A673 (cell line): ENCODE data around the gene TMEM8B. TPM values are rescaled to one million over a fixed set of nuclear protein-coding genes. Genes with fewer than 3 reads are reported as not detected.

ENCODE experiments used
- BruUV-seq: library from RNA; stranded (reverse); fragments of 400-500 nt; replicated peaks from 2 replicates; lab custom pipeline; 2021; lab: Mats Ljungman, UMichigan
- CTCF ChIA-PET: fragments of 300-600 bp; sonication (Branson Sonifier 250); formaldehyde crosslinking; loops from one replicate; lab custom pipeline; 2022; ENCODE audit warnings: antibody characterized with exemption; lab: Charles Lee
- POLR2A ChIA-PET: fragments of 300-600 bp; sonication (Branson Sonifier 250); formaldehyde crosslinking; loops from one replicate; lab custom pipeline; 2022; ENCODE audit warnings: antibody characterized with exemption; ENCODE audit not compliant: low non-redundant PET; lab: Charles Lee
- DNase-seq: peaks from one replicate; pipeline ENCODE4 v3.0.0-alpha.2; 2015; ENCODE audit warnings: low spot score
- H3K27ac ChIP-seq: fragments of 200-600 bp; sonication (generic); 2 replicates; pipeline ENCODE4 v1.5.1; 2016; ENCODE audit warnings: mixed run types, low read depth, mild to moderate bottlenecking, mixed read lengths, antibody characterized with exemption, low read length; ENCODE audit not compliant: poor library complexity, severe bottlenecking
- H3K27me3 ChIP-seq: fragments of 200-600 bp; sonication (generic); replicated peaks from 2 replicates; pipeline ENCODE4 v1.6.1; 2017; ENCODE audit warnings: mixed run types, low read depth, mild to moderate bottlenecking, mixed read lengths, antibody characterized with exemption, low read length; ENCODE audit not compliant: insufficient read depth, poor library complexity
- H3K36me3 ChIP-seq: fragments of 200-600 bp; sonication (generic); 2 replicates; pipeline ENCODE4 v1.6.1; 2016; ENCODE audit warnings: mixed run types, mild to moderate bottlenecking, mixed read lengths, antibody characterized with exemption, low read length; ENCODE audit not compliant: insufficient read depth, poor library complexity, severe bottlenecking
- H3K4me1 ChIP-seq: fragments of 200-600 bp; sonication (generic); 2 replicates; pipeline ENCODE4 v1.6.1; 2017; ENCODE audit warnings: mixed run types, mild to moderate bottlenecking, mixed read lengths, antibody characterized with exemption, low read length; ENCODE audit not compliant: insufficient read depth, poor library complexity, severe bottlenecking
- H3K4me3 ChIP-seq: fragments of 200-600 bp; sonication (generic); 2 replicates; pipeline ENCODE4 v1.5.1; 2016; ENCODE audit warnings: low read depth, mixed run types, mild to moderate bottlenecking, mixed read lengths, low read length; ENCODE audit not compliant: poor library complexity, severe bottlenecking
- H3K9me3 ChIP-seq: fragments of 200-600 bp; sonication (generic); 2 replicates; pipeline ENCODE4 v1.6.1; 2016; ENCODE audit warnings: mixed run types, low read depth, mild to moderate bottlenecking, mixed read lengths, antibody characterized with exemption, low read length; ENCODE audit not compliant: poor library complexity, severe bottlenecking
- EZH2 ChIP-seq: fragments of 200-600 bp; sonication (generic); IDR thresholded peaks from 2 replicates; pipeline ENCODE4 v1.6.1; 2017; ENCODE audit warnings: borderline replicate concordance, low read depth, mild to moderate bottlenecking, mixed read lengths, antibody characterized with exemption, low read length; ENCODE audit not compliant: poor library complexity, severe bottlenecking
- intact Hi-C: fragments of 100-400 bp; cut with micrococcal nuclease; formaldehyde crosslinking; loops from one replicate; pipeline ENCODE4 v1.10.0; 2022; ENCODE audit not compliant: unreplicated experiment
- total RNA-seq: library from RNA; stranded (reverse); gene quantifications from 2 replicates; pipeline ENCODE4 v1.2.3, GENCODE V29; 2021
- TF ChIP-seq, protein P1 (sequence below): fragments of 300-800, 200-600 bp; sonication (generic); conservative IDR thresholded peaks from 2 replicates; pipeline ENCODE4 v1.5.1; 2017; ENCODE audit warnings: low read depth, mild to moderate bottlenecking, antibody characterized with exemption, low read length, moderate library complexity, mixed read lengths

TMEM8B gene
- total RNA-seq, 1 experiment from 2014 or later, result 6.9 TPM

DNA sequence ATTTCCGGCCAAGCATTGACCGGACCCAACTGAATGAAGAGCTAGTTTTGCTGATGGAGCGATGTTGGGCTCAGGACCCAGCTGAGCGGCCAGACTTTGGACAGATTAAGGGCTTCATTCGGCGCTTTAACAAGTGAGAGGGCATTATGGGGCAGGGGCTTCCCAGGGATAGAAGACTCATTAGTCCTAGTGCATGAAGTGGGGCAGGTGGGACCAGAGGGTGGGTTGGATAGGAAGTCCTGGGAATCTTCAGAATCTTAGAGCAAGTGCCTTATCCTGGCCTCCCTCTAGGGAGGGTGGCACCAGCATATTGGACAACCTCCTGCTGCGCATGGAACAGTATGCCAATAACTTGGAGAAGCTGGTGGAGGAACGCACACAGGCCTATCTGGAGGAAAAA is 22.9 kb upstream of the TMEM8B start:
- TF ChIP-seq, protein P1, sequence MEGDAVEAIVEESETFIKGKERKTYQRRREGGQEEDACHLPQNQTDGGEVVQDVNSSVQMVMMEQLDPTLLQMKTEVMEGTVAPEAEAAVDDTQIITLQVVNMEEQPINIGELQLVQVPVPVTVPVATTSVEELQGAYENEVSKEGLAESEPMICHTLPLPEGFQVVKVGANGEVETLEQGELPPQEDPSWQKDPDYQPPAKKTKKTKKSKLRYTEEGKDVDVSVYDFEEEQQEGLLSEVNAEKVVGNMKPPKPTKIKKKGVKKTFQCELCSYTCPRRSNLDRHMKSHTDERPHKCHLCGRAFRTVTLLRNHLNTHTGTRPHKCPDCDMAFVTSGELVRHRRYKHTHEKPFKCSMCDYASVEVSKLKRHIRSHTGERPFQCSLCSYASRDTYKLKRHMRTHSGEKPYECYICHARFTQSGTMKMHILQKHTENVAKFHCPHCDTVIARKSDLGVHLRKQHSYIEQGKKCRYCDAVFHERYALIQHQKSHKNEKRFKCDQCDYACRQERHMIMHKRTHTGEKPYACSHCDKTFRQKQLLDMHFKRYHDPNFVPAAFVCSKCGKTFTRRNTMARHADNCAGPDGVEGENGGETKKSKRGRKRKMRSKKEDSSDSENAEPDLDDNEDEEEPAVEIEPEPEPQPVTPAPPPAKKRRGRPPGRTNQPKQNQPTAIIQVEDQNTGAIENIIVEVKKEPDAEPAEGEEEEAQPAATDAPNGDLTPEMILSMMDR, result no peak
- no peak for TF ChIP-seq EZH2
- Histone ChIP-seq H3K9me3 (no peaks in the 10 kb centered on the region), H3K4me3 (no peak overlapping the region), H3K27ac (no peak overlapping the region), H3K4me1 (no peaks in the 10 kb centered on the region), H3K36me3 (peaks cover 5% of the 10 kb centered on the region), H3K27me3 (no peaks in the 10 kb centered on the region)
- intact Hi-C loops, result no loop called here
- ChIA-PET CTCF (no interaction called here), POLR2A (no interaction called here)
- no peak for DNase-seq
- BruUV-seq, result no TSS peak

- Histone ChIP-seq H3K36me3 (no peaks in the 10 kb centered on the region), H3K9me3 (no peaks in the 10 kb centered on the region), H3K27ac (no peak overlapping the region), H3K4me1 (peaks cover 3% of the 10 kb centered on the region), H3K4me3 (no peak overlapping the region), H3K27me3 (no peaks in the 10 kb centered on the region)
- intact Hi-C loops, result no loop called here
- TF ChIP-seq, protein P1, result no peak
- no peak for TF ChIP-seq EZH2
- ChIA-PET POLR2A (no interaction called here), CTCF (interaction anchor here (0.6 kb wide), 2 partner anchors 57 to 440 kb away, joined by 5 to 8 read pairs; no protein-coding TSS in a partner anchor)
- no TSS peak for BruUV-seq
- no peak for DNase-seq
These were observed 20.6 kb upstream of the TMEM8B start for GRCh38 chr9:35808433-35808832.

DNA sequence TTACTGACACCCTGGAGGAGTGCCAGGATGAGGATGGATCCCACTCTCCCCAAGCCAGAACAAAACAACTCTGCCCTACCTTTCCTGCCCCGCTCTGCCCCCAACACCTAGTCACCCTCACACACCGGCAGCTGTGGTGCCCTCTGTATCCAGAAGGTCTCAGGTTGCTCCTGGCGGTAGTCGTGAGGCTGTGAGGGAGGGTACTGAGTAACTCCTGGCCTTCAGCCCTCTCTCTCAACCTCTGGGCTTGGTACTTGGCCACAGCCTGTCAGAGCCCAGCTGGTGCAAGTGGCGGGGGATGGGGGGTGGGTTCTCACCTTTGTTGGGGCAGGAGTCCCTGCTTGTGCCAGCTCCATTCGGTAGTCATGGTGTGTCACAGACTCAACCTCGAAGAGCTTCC is 18.9 kb upstream of the TMEM8B start:
- Histone ChIP-seq H3K4me1 (peaks cover 13% of the 10 kb centered on the region), H3K36me3 (no peaks in the 10 kb centered on the region), H3K9me3 (no peaks in the 10 kb centered on the region), H3K27me3 (no peaks in the 10 kb centered on the region), H3K27ac (no peak overlapping the region), H3K4me3 (no peak overlapping the region)
- BruUV-seq, result no TSS peak
- ChIA-PET CTCF (interaction anchor here (0.5 kb wide), 1 partner anchor 292 kb away, joined by 5 read pairs; no protein-coding TSS in a partner anchor), POLR2A (no interaction called here)
- DNase-seq, result no peak
- TF ChIP-seq, protein P1, result no peak
- no peak for TF ChIP-seq EZH2
- intact Hi-C loops, result loop anchor here (5.0 to 10.0 kb wide), 4 partner anchors 53 to 205 kb away; partner anchors contain the start of genes CCDC107, CREB3, RMRP and TESK1
